Measurements from ENCODE around the gene ERC2. TPM values are rescaled to one million over a fixed set of nuclear protein-coding genes. Genes with fewer than 3 reads are reported as not detected.

Gene ERC2
- total and polyA plus RNA-seq, 2 of the 8 experiments (the other 6 are each of a cell fraction or from before 2014, with no cell fraction given), result 16.4 to 22.8 TPM

GRCh38 chr3:55544219-55544618 lies 924.0 kb downstream of the ERC2 start:
- H2AFZ ChIP-seq (ENCODE audit: low read length), result no peak overlapping the region
- H4K8ac ChIP-seq (ENCODE audit: extremely low read depth, insufficient read depth, low read length), result no peak overlapping the region
- no peak overlapping the region for H2BK20ac ChIP-seq (ENCODE audit: low read length)
- no peak overlapping the region for H3K23ac ChIP-seq (ENCODE audit: insufficient read length)
- DNase-seq (ENCODE audit: low read depth in 1 of 2, low spot score in 2 of 2) (no peak), FAIRE-seq (no peak)
- H3K4ac ChIP-seq (replicated peaks; ENCODE audit: insufficient read length, low read depth, low read length), result no peak overlapping the region
- no peak overlapping the region for H4K91ac ChIP-seq (replicated peaks; ENCODE audit: insufficient read length, low read length)
- ChIA-PET POLR2A (ENCODE audit: partially characterized antibody) (no interaction called here), CTCF (ENCODE audit: partially characterized antibody) (interaction anchor here (0.6 to 0.9 kb wide), 3 partner anchors 12 to 58 kb away, joined by 3 to 5 read pairs (median 3); no protein-coding TSS in a partner anchor)
- no peaks in the 10 kb centered on the region for H3K9me3 ChIP-seq (ENCODE audit: insufficient read depth in 2 of 2, low read depth in 1 of 2, low read length in 1 of 2)
- no peak overlapping the region for H2BK12ac ChIP-seq (ENCODE audit: low read depth, low read length)
- H3K14ac ChIP-seq (ENCODE audit: insufficient read length), result no peak overlapping the region
- H2AK5ac ChIP-seq (ENCODE audit: low read depth, low read length), result no peak overlapping the region
- no peak overlapping the region for H3K56ac ChIP-seq (replicated peaks; ENCODE audit: insufficient read length, low read depth, low read length)
- no peaks in the 10 kb centered on the region for H4K20me1 ChIP-seq (replicated peaks in 1 of 2; ENCODE audit: control insufficient read depth in 1 of 2, insufficient read depth in 2 of 2, low read length in 2 of 2)
- no peaks in the 10 kb centered on the region for H3K23me2 ChIP-seq (ENCODE audit: low read depth, low read length)
- H3K4me1 ChIP-seq (replicated peaks in 1 of 4; ENCODE audit: control insufficient read depth in 3 of 4, insufficient read depth in 4 of 4, low read length in 3 of 4), result peaks cover 7 to 26% (median 16%) of the 10 kb centered on the region in 4 experiments
- H3K36me3 ChIP-seq (ENCODE audit: control insufficient read depth in 2 of 4, insufficient read depth in 4 of 4, low read length in 3 of 4), result no peaks in the 10 kb centered on the region
- no peak overlapping the region for H4K5ac ChIP-seq (ENCODE audit: insufficient read length, low read depth, low read length)
- H3K4me2 ChIP-seq (ENCODE audit: insufficient read depth in 1 of 2, low read depth in 2 of 2, low read length in 2 of 2), result no peak overlapping the region
- 77% methylated on average over 3 of the region's 3 CpGs; no CpG with 5 or more reads in 1 of the 2 experiments for WGBS, 2 experiments (ENCODE audit: extremely low coverage in 1 of 2, insufficient coverage in 1 of 2, insufficient read length in 1 of 2, insufficient replicate concordance in 2 of 2, low coverage in 1 of 2, low lambda C conversion rate in 2 of 2, missing lambda C conversion rate in 1 of 2)
- H3K79me1 ChIP-seq (ENCODE audit: low read depth, low read length), result no peaks in the 10 kb centered on the region
- H2BK15ac ChIP-seq (ENCODE audit: low read length), result no peak overlapping the region
- peaks cover 0 to 4% (median 0%) of the 10 kb centered on the region in 4 experiments; a peak in 1 of 7 replicates for H3K27me3 ChIP-seq (replicated peaks in 1 of 4; ENCODE audit: control insufficient read depth in 3 of 4, extremely low read depth in 1 of 4, insufficient read depth in 3 of 4, low read length in 3 of 4)
- H2BK120ac ChIP-seq (replicated peaks; ENCODE audit: low read depth, low read length), result no peak overlapping the region
- TF ChIP-seq TCF12 (IDR thresholded peaks at IDR 0.05; ENCODE audit: low read depth, low read length) (no peak), TBP (IDR thresholded peaks at IDR 0.05; ENCODE audit: low read depth, low read length) (no peak)
- no peak overlapping the region for H3K9ac ChIP-seq (replicated peaks in 1 of 4; ENCODE audit: extremely low read depth in 1 of 4, low read depth in 3 of 4, low read length in 3 of 4)
- no peaks in the 10 kb centered on the region for H3K79me2 ChIP-seq (ENCODE audit: control insufficient read depth in 1 of 2, insufficient read depth in 2 of 2, low read length in 2 of 2)
- H3K27ac ChIP-seq (ENCODE audit: low read depth, low read length), result no peak overlapping the region
- no peak overlapping the region for H3K18ac ChIP-seq (ENCODE audit: extremely low read depth, low read length)
- H3K4me3 ChIP-seq (ENCODE audit: extremely low read depth in 1 of 4, insufficient read depth in 2 of 4, low read depth in 3 of 4, low read length in 4 of 4), result no peak overlapping the region
- H2BK5ac ChIP-seq (ENCODE audit: low read depth, low read length), result no peak overlapping the region

All from H1 (cell line).